Measurements from ENCODE around the gene RPL29. TPM values are rescaled to one million over a fixed set of nuclear protein-coding genes. Genes with fewer than 3 reads are reported as not detected.

Gene RPL29
- total and polyA plus RNA-seq, 2 of the 4 experiments (the other 2 are of a cell fraction), result 2,081 to 2,126 TPM

DNA sequence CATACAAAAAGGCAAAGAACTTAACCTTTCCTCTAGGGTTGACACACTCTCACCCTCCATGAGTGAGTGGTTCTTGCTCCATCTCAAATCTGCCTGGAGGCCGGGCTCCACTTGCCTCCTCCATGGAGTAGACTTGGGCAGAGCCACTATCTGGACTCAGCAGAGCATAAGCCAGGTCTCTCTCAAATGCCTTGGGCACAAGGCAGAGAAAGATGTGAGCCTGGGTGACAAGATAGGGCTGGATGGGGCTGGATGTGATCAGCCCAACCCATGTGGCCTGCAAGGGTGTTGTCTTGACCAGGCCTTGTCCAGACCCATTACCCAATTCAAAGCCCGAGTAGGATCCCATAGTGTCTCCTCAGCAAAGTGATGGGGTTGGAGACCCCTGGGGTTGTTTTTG, 4.2 kb upstream of the RPL29 start:
- Histone ChIP-seq H4K5ac (ENCODE audit: low read depth, low read length) (no peak overlapping the region), H2BK20ac (ENCODE audit: low read depth, low read length) (no peak overlapping the region), H3K79me1 (ENCODE audit: low read depth in 1 of 2, low read length in 2 of 2) (peaks cover 5 to 8% of the 10 kb centered on the region in 2 experiments; a peak in 3 of 4 replicates), H4K20me1 (ENCODE audit: insufficient read depth, low read length) (0 out of 2 replicates have a peak, but pooled peaks cover 5% of the 10 kb centered on the region), H3K9me1 (ENCODE audit: insufficient read depth, low read length) (no peaks in the 10 kb centered on the region), H3K9me3 (ENCODE audit: control insufficient read depth, insufficient read depth, low read length) (no peaks in the 10 kb centered on the region), H3K56ac (ENCODE audit: extremely low read depth, insufficient read depth, low read length) (no peak overlapping the region), H3K36me3 (ENCODE audit: control insufficient read depth, insufficient read depth, low read length) (peaks cover under 1% of the 10 kb centered on the region), H3K4ac (ENCODE audit: low read depth, low read length) (no peak overlapping the region), H3K9ac (ENCODE audit: low read depth, low read length) (no peak overlapping the region), H2AFZ (replicated peaks; ENCODE audit: low read length, poor library complexity) (no peak overlapping the region), H3K4me2 (ENCODE audit: low read depth, low read length) (no peak overlapping the region), H4K8ac (ENCODE audit: low read depth in 2 of 2, low read length in 2 of 2) (no peak overlapping the region), H3K27ac (ENCODE audit: insufficient read depth, low read length) (no peak overlapping the region), H2AK5ac (ENCODE audit: low read depth, low read length) (no peak overlapping the region), H3K4me3 (ENCODE audit: insufficient read depth, low read depth, low read length) (no peak overlapping the region), H3K18ac (ENCODE audit: low read depth, low read length) (no peak overlapping the region), H2BK120ac (ENCODE audit: low read depth, low read length) (no peak overlapping the region), H4K91ac (ENCODE audit: insufficient read depth, low read depth, low read length) (no peak overlapping the region), H3K27me3 (ENCODE audit: control insufficient read depth, insufficient read depth, low read length) (no peaks in the 10 kb centered on the region), H3K4me1 (ENCODE audit: control insufficient read depth, insufficient read depth, low read length) (no peaks in the 10 kb centered on the region; the same call in 1 of the 2 replicates), H2BK5ac (ENCODE audit: low read depth, low read length, poor library complexity, severe bottlenecking) (no peak overlapping the region), H3K14ac (replicated peaks; ENCODE audit: low read depth, low read length) (no peak overlapping the region), H2BK15ac (ENCODE audit: low read depth, low read length) (no peak overlapping the region), H3K23ac (ENCODE audit: low read depth, low read length) (no peak overlapping the region), H2AK9ac (replicated peaks; ENCODE audit: low read depth, low read length, poor library complexity) (no peak overlapping the region)
- DNase-seq (no peak), ATAC-seq (ENCODE audit: low read depth) (no peak)
- in situ Hi-C loops (cut with MboI; ENCODE audit: low sequenced_read_pairs) (loop anchor here (5.0 kb wide), 1 partner anchor 127 kb away; no protein-coding TSS in a partner anchor), dilution Hi-C loops (cut with HindIII; ENCODE audit: low sequenced_read_pairs, unreplicated experiment) (no loop called here), intact Hi-C loops (cut with micrococcal nuclease) (loop anchor here (5.0 kb wide), 2 partner anchors 197 to 337 kb away; partner anchors contain the start of gene ALAS1)
- BruUV-seq (replicated peaks), result no TSS peak
- TF ChIP-seq, protein P1, sequence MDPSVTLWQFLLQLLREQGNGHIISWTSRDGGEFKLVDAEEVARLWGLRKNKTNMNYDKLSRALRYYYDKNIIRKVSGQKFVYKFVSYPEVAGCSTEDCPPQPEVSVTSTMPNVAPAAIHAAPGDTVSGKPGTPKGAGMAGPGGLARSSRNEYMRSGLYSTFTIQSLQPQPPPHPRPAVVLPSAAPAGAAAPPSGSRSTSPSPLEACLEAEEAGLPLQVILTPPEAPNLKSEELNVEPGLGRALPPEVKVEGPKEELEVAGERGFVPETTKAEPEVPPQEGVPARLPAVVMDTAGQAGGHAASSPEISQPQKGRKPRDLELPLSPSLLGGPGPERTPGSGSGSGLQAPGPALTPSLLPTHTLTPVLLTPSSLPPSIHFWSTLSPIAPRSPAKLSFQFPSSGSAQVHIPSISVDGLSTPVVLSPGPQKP (IDR thresholded peaks at IDR 0.05; ENCODE audit: borderline replicate concordance, low read depth, low read length), result no peak
- no peak for TF ChIP-seq RFX5 (IDR thresholded peaks at IDR 0.05; ENCODE audit: low read depth, low read length)
- TF ChIP-seq, protein P2, sequence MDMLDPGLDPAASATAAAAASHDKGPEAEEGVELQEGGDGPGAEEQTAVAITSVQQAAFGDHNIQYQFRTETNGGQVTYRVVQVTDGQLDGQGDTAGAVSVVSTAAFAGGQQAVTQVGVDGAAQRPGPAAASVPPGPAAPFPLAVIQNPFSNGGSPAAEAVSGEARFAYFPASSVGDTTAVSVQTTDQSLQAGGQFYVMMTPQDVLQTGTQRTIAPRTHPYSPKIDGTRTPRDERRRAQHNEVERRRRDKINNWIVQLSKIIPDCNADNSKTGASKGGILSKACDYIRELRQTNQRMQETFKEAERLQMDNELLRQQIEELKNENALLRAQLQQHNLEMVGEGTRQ (IDR thresholded peaks at IDR 0.05; ENCODE audit: low read depth, low read length), result no peak
- no peak for TF ChIP-seq CHD1 (IDR thresholded peaks at IDR 0.05; ENCODE audit: low read depth, low read length)
- no peak for TF ChIP-seq MXI1 (IDR thresholded peaks at IDR 0.05; ENCODE audit: borderline replicate concordance, low read depth, low read length)
- no peak for TF ChIP-seq RAD21 (IDR thresholded peaks at IDR 0.05; ENCODE audit: low read length)
- no peak for TF ChIP-seq NFE2L2 (IDR thresholded peaks at IDR 0.05; ENCODE audit: low read depth, low read length)
- no peak for TF ChIP-seq MAZ (IDR thresholded peaks at IDR 0.05; ENCODE audit: borderline replicate concordance, low read depth, low read length)
- TF ChIP-seq FOS (IDR thresholded peaks at IDR 0.05; ENCODE audit: low read depth, low read length), result no peak
- TF ChIP-seq MAFK (IDR thresholded peaks at IDR 0.05; ENCODE audit: low read depth, low read length), result no peak
- POLR2A ChIA-PET (ENCODE audit: unreplicated experiment), result no interaction called here
- WGBS, 2 experiments (ENCODE audit: extremely low coverage in 2 of 2, insufficient read length in 1 of 2), result no CpG with 5 or more reads among the region's 2 CpGs
- CTCF ChIA-PET, result no interaction called here

All from IMR-90 (cell line).